GM12874 (cell line): ENCODE results near the gene CFAP97D2.

Experiments used
- TF ChIP-seq, protein P1 (sequence below): IDR thresholded peaks from 2 replicates; pipeline ENCODE4 v1.5.1; 2011; ENCODE audit warnings: low read depth, mild to moderate bottlenecking, control low read depth, low read length, moderate library complexity; ENCODE audit not compliant: insufficient read depth

The CFAP97D2 gene

GRCh38 chr13:114146629-114147028 lies 32.4 kb upstream of the CFAP97D2 start:
- TF ChIP-seq, protein P1, sequence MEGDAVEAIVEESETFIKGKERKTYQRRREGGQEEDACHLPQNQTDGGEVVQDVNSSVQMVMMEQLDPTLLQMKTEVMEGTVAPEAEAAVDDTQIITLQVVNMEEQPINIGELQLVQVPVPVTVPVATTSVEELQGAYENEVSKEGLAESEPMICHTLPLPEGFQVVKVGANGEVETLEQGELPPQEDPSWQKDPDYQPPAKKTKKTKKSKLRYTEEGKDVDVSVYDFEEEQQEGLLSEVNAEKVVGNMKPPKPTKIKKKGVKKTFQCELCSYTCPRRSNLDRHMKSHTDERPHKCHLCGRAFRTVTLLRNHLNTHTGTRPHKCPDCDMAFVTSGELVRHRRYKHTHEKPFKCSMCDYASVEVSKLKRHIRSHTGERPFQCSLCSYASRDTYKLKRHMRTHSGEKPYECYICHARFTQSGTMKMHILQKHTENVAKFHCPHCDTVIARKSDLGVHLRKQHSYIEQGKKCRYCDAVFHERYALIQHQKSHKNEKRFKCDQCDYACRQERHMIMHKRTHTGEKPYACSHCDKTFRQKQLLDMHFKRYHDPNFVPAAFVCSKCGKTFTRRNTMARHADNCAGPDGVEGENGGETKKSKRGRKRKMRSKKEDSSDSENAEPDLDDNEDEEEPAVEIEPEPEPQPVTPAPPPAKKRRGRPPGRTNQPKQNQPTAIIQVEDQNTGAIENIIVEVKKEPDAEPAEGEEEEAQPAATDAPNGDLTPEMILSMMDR: peak; percentile 39; the same call in 1 of the 2 replicates

GRCh38 chr13:114147803-114148520 lies 31.1 kb upstream of the CFAP97D2 start:
- TF ChIP-seq, protein P1: no peak

GRCh38 chr13:114148521-114148855 lies 30.6 kb upstream of the CFAP97D2 start:
- TF ChIP-seq, protein P1: no peak

DNA sequence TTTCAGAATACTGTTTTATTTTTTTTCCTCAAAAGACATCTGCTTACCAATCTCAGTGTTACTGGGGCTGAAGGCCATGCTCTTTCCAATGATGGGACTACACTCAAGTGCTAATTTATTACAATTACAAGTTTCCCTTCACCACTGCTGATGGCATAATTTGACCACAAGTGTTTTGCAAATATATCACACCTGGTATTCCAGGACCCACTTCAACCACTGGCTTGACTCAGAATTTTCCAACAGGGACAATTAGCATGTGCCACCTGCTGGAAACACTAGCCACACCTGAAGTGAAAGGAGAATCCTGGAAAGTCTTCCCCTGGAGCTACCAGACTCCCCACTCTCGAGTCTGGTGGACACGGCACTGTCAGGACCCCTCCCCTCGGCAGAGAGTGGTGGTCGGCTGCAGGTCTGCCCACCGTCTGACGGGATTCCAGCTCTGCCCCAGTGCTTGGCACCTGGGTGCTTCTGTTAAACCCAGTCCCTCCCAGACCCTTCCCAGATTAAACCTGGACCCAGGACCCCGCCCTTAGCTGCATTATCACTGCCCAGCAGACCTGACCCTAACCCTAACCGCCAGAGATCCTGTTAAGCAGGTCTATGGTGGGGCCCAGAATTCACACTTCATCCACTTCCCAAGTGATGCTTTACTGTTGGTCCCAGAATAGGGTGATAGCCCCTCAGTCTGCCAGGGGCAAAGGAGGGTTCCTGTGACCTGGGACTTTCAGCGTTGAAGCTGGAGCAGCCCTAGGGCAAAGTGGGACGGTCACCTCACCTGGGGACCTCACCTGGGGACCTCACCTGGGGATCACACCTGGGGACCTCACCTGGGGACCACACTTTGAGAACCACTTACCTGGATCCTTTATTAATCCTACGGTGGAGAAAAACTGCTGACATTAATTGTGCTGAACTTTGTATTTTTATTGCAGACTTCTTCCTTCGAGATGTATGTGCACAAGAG lies 29.0 kb upstream of the CFAP97D2 start:
- TF ChIP-seq, protein P1: no peak

DNA sequence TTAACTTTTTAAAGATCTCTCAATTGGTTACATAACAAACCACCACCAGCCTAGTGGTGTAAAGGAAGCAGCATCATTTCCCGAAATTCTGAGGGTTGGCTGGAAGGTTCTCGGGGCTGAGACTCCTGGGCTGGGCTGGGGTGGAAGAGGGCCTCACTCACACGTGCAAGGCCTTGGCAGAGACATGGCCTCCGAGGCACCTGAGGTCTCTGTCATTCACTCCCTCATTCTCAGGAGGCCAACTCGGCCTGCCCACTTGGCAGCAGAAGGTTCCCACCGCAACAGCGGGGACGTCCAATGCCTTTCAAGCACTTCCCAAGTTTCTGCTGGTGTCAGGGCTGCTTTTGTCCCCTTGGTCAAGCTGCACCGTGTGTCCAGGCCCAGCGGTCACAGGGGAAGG lies 28.0 kb upstream of the CFAP97D2 start:
- TF ChIP-seq, protein P1: no peak

DNA sequence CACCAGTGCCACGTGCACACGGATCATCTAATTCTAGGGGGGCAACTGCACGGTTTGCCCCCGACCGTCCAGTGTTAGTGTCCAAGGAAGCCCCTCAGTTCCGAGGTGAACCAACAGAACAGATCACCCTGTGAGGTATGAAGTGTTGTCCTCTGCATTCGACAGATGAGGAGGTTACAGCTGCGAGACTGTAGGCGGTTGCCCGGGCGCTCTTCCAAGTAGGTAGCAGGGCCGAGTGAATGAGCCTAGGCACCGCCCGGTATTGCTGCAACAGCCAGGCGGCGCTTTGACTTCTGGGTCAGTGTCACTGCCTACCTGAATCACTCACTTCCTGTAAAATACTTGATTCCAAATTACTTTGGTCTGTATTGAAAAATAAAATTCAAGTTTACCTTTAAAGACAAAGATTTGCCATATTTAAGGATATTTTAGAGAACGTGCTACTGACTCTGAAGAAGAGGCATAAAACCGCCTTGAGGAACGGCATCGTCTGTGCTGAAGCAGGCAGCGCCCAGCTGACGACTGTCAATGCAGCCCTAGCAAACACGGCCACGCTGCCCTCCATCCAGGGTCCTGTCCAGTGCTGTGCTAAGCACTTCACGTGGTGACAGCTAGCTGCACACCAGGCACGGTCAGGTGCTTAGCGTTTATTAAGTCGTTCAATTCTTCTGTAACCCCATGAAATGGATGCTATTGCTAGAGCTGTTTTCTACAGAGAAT lies 27.3 kb upstream of the CFAP97D2 start:
- TF ChIP-seq, protein P1: no peak

DNA sequence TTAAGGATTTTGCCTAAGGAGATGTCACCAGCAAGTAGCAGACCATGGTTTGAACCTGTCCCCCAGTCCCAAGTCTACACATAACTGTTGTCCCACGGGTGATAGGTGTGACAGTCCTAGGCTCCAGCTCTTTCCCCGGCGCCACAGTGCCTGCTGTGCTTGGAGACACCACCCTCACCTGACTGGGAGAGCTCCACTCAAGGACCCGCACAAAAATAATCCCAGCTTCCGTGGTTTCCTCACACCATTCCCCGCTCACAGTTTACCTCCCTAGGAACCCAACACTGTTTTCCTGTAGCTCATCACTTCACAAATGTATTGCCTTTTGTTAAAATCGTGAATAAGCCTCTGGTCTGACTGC lies 26.8 kb upstream of the CFAP97D2 start:
- TF ChIP-seq, protein P1: no peak
